DMS53 treated with DMSO at 0.1 percent for 48 hours (cell line): Measurements from ENCODE around the gene STX18.
"Not testable (repeated sequence)": the region's sequence is repeated elsewhere in the genome, so short reads cannot be mapped to it uniquely, and the experiment has no call there.

Source experiments
- DNase-seq: peaks from one replicate; lab custom pipeline; 2025; ENCODE audit not compliant: unreplicated experiment; lab: John Stamatoyannopoulos, UW

STX18 gene

DNA sequence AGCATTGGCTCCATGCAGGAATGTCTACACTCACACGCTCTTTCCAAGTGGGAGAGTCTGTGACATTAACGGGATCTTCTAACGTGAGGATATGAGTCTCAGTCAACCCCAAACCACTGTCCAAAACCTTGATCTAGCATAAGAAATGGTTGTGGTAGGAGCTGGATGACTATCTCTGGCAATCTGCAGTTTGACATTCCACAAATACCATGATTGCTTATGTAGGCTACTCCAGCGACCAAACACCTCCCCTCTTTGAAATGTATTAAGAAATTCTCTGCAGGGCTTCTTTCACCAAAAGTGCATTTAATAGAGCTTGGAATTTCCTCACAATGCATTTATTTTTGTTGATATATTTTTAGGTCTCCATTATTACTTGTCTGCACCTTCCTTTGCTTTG is 14.1 kb upstream of the STX18 start:
- no peak for DNase-seq

- DNase-seq: no peak
Measured at GRCh38 chr4:4554234-4554633, 12.4 kb upstream of the STX18 start.

DNA sequence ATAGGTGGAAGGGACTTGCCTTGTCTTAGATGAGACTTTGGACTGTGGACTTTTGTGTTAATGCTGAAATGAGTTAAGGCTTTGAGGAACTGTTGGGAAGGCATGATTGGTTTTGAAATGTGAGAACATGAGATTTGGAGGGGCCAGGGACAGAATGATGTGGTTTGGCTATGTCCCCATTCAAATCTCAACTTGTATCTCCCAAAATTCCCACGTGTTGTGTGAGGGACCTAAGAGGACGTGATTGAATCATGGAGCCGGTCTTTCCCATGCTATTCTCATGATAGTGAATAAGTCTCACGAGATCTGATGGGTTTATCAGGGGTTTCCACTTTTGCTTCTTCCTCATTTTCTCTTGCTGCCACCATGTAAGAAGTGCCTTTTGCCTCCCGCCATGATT is 10.2 kb upstream of the STX18 start:
- not testable (repeated sequence) for DNase-seq

DNA sequence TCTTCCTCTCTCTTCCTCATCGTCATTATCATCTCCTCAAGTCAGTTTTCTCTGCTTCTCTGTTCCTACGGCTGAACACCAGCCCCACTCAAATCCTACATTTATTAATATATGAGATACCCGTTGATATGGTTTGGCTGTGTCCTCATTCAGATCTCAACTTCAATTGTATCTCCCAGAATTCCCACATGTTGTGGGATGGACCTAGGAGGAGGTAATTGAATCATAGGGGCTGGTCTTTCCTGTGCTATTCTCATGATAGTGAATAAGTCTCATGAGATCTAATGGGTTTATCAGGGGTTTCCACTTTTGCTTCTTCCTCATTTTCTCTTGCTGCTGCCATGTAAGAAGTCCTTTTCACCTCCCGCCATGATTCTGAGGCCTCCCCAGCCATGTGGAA is 8.3 kb upstream of the STX18 start:
- DNase-seq: not testable (repeated sequence)

DNA sequence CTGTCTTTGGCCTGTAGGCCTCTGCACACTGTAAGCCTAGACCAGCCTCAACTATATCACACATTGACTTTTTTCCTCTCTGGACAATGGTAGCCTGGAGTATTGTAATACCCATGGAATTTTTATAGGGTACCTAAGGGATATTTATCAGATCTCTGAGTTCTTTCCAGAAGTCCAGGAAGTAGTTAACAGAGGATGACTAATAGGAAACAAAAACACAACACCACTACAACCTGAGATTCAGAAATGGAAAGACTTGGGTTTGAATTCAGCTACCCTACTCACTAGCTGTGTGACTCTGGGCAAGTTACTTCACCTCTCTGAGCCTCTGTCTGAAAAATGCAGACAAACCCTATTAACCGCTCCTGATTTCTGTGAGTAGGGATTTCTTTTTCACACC is 7.7 kb upstream of the STX18 start:
- no peak for DNase-seq

GRCh38 chr4:4542774-4543485 is 1.1 kb upstream of the STX18 start:
- DNase-seq: peak; percentile 23

GRCh38 chr4:4541040-4541631 is 712 bp downstream of the STX18 start:
- DNase-seq: peak; percentile 93

DNA sequence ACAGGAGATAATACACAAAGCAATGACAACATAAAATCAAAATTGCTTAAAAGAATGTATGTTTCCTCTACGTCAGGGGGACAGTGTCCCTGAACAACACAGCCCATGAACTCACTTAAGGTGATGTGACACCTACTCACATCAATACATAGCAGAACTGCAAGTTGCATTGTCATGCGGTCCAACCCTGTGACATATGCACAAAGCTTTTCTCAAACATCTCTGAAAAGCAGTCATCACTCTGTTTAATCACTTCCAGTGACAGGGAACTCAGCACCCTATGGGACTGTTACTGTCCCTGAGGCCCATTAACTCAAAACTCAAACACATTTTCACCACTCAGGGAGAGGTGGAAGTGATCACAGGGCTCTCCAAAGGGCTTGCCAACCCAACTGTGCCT is 2.4 kb downstream of the STX18 start:
- DNase-seq: no peak

GRCh38 chr4:4535590-4535989 is 6.3 kb downstream of the STX18 start:
- no peak for DNase-seq

- no peak for DNase-seq
Measured at GRCh38 chr4:4534515-4535145, 7.2 kb downstream of the STX18 start.

DNA sequence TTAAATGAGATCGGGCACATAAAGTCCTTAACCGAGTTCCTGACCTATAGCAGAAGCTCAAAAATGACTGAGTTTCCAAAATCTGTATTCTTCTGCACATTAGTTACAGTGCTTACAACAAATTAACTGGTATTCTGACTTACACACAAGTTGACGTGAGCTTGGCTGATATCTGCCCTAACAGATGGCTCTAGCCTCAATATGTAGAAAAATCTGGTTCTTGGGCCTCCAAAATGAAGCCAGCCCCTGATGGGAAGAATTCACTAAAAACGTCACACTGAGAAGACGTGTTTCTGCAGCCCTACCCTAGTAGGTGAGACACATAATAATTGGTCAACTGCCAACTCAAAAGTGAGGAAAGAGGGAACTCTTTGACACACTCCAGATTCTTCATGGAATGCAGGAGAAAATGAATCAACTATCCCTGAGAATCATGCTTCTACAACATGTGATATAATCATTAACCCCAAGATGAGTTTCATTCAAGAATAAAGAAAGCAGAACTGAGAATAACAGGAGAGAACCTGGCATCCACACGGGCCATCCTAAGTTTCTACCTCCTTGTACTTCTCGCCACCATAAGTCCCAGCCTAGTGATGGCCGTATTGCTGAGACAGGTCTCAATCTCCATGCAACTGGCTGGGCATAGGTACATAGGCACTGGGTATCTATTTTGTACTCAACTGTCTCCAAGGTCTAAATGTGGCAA is 8.2 kb downstream of the STX18 start:
- DNase-seq: no peak

DNA sequence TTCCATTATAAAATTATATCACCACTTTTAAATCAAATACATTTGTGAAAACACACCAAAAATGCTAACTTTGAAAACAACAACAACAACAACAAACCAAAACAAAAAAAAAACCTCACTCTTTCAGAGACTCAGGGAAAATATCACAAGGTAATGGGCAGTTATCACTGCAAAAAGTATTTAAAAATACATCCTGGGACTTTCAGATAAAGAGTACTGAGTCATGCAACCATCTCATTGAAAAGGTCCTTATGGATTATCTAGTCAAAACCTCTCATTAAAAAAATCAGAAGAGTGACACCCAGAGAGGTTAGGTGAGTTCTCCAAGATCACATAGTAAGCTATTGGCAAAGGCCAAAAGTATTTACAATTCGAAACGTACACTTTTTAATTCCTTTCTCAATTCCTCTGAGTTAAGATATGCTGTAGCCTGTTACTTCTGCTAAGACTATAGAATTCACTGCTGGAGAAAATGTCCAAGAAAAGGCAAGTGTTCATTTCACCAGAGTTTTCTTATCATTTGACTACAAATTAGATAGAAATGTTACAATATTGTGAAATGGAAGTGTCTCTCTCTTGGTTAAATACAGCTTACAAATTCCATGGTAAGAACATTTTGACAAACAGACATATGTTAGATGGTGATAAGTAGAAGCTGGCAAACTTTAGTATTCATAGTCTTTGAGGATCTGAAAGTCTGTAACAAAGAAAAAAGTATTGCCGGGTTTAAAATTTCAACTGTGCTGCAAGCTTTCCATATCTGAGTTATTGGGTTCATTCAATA is 9.3 kb downstream of the STX18 start:
- no peak for DNase-seq

DNA sequence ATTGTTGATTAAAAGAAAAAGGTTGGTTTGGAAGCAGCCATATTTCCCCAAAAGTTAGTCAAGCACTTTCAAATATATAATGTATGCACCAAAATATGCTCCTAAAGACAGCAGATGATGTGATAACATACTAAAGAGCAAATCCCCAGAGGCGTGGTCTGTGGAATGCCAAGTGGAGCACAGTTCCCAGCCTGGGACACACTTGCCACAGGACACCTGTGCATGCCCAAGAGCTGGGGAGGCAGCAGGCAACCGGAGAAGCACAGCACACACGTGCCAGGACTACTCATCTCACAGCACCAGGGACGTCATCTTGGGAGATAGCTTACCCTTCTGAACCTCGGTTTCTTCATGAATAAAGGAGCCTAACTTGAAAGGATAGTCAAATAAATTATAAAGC is 12.5 kb downstream of the STX18 start:
- no peak for DNase-seq

DNA sequence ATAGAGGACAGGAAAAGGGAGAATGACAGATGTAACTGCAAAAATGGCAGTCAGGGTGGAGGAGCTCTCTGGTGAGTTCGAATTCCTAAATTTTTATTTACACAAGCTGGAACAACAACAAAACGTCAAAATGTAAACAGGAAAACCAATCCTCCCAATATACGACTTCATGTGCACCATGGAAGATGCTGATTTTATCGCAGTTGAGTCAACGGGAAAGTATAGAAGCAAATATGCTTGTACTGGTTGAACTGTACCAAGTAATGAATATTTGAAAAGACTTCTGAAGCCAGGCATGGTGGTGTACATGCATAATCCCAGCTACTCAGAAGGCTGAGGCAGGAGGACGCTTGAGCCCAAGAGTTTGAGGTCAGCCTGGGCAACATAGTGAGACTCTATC is 15.4 kb downstream of the STX18 start:
- DNase-seq: no peak

GRCh38 chr4:4524364-4524763 is 17.5 kb downstream of the STX18 start:
- no peak for DNase-seq

DNA sequence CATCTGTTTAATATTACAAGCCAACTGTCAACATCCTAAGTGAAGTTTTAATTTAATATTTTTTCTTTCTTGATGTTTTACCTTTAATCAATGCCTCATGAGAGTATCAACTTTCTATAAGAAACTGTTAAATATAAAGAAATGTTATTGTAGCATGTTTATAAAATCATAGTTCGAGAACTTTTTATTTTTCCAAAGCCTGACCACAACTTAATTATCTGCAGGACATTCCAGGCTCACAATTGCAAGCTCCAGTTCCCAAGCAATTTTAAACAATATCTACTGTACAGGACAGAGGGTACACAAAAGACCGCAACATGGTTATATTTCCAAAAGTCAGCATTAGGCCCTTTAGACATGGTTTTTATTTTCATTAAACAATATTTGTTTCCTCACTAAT is 20.1 kb downstream of the STX18 start:
- no peak for DNase-seq

DNA sequence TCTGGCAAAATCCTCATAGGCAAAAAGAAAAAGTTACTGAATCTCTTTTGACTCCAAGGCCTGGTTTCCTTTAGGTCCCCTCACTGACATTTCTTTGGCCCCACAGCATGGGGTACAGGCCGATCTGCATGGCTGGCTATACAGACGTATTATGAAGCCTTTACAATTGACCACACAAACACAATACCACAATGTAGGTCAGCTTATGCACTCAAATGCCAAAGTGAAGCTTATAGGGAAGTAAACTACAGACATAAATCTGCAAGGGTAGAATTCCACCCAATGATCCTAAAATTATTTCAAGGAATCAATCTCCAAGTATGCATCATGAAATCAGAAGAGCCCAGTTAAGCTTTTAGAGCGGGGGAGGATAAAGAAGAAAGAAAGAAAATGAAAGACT is 20.7 kb downstream of the STX18 start:
- DNase-seq: no peak

DNA sequence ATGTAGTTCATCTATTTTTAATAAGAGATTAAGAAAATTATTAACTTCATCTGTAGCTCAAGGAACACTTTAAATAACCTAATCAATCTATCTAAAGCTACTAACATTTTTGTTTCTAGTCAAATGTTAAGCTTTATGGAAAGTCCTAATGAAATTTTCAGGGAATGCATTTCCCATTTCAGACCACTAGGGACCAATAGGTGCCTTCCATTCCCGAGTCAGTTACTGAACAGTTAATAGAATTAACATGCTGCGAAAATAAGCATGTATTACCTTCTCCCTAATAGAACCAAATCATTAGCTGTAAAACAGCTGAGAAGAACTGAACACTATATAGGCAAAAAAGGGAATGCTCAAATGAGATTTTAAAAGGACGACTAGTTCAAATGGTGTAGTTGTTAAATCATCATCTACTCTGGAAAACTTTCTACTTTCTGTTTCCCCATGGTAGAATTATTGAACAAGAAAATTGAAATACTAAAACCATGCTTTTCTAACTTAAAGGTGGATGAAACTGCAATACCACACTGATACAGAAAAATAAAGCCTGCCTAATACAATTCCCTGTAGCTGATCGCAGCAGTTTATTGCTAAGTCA is 22.5 kb downstream of the STX18 start:
- peak; percentile 7 for DNase-seq

DNA sequence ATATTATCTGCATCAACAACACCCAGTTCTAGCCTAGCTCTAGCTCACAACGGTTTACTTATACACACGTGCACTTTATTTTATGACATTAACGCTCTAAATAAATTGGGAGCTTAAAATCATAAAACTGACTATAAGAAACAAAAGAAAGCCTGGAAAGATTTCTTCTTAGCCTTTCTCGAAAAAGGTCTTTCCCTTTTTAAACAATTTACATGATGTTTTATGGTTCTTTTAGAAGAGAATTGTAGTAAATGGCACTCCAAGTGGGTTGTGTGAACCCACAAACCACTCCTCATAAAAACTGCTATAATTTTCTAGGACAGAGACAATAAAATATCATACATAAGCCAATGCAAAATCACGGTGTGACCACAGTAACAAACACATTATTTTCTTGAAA is 23.1 kb downstream of the STX18 start:
- no peak for DNase-seq

DNA sequence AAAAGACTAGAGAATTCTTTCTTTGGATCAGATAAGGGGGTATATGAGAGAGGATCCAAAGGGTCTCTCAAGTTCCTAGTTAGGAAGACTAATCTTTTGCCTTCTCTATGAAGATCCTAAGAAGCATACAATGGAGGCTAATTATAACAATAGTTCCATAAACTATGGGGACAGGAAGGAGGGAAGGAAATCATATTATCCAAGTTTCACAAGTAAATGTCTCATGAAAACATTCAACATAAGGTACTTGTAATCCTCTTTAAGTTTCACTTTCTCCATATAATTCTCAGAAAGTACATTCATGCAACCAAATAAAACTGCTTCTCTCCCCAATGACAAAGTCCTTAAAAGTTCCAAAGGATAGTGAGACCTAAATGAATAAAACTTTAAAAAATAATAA is 27.1 kb downstream of the STX18 start:
- no peak for DNase-seq

DNA sequence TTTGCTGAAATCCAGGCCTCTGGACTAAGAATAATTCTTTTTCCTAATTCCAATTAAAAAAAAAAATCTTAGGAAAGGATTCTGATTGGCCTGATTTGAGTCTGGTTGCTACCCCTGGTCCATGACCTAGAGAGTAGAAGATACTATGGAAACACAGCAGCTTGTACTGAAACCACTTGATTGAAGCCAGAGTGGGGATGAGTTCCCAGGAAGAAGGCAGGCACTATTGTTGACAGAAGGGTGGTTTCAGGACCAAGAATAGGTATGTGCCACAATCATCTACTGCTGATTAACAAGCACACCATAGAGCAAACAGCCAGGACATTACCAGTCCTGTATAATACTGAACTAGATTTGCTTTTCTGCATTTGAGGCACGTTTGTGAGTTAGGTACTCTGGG is 29.6 kb downstream of the STX18 start:
- no peak for DNase-seq
